HEK293 (cell line): ENCODE results near the gene NEAT1.

Source experiments
- ELK4 ChIP-seq: IDR thresholded peaks from 2 replicates; pipeline ENCODE4 v1.6.1; 2011; ENCODE audit warnings: mild to moderate bottlenecking, low read depth, low read length, borderline replicate concordance
- HIC1 ChIP-seq: fragments of 450-650 bp; formaldehyde crosslinking; IDR thresholded peaks from 2 replicates; pipeline ENCODE4 v1.5.1; 2016; ENCODE audit warnings: missing biosample characterization, missing genetic modification characterization
- HOXC10 ChIP-seq: sonication (generic); formaldehyde crosslinking; IDR thresholded peaks from 2 replicates; pipeline ENCODE4 v1.8.1; 2023; ENCODE audit warnings: mild to moderate bottlenecking, missing genetic modification reagents
- HOXD13 ChIP-seq: sonication (generic); formaldehyde crosslinking; IDR thresholded peaks from 2 replicates; pipeline ENCODE4 v1.8.0; 2022; ENCODE audit warnings: missing genetic modification reagents, borderline replicate concordance
- INSM2 ChIP-seq: fragments of 450-650 bp; formaldehyde crosslinking; IDR thresholded peaks from 2 replicates; pipeline ENCODE4 v1.5.1; 2016; ENCODE audit warnings: missing biosample characterization, missing genetic modification characterization
- KLF16 ChIP-seq: fragments of 450-650 bp; formaldehyde crosslinking; IDR thresholded peaks from 2 replicates; pipeline ENCODE4 v1.5.1; 2017; ENCODE audit warnings: missing biosample characterization, missing genetic modification characterization
- KLF8 ChIP-seq: fragments of 450-650 bp; formaldehyde crosslinking; IDR thresholded peaks from 2 replicates; pipeline ENCODE4 v1.5.1; 2016; ENCODE audit warnings: missing biosample characterization, missing genetic modification characterization
- MEIS1 ChIP-seq: sonication (generic); formaldehyde crosslinking; IDR thresholded peaks from 2 replicates; pipeline ENCODE4 v1.8.1; 2022; ENCODE audit warnings: missing genetic modification reagents, mild to moderate bottlenecking, borderline replicate concordance
- PRDM6 ChIP-seq: fragments of 450-650 bp; formaldehyde crosslinking; IDR thresholded peaks from 2 replicates; pipeline ENCODE4 v1.5.1; 2017; ENCODE audit warnings: missing biosample characterization, missing genetic modification characterization
- SCRT1 ChIP-seq: fragments of 450-650 bp; formaldehyde crosslinking; IDR thresholded peaks from 2 replicates; pipeline ENCODE4 v1.5.1; 2016; ENCODE audit warnings: missing biosample characterization, missing genetic modification characterization, borderline replicate concordance
- ZBTB20 ChIP-seq: fragments of 450-650 bp; formaldehyde crosslinking; IDR thresholded peaks from 2 replicates; pipeline ENCODE4 v1.5.1; 2016; ENCODE audit warnings: missing biosample characterization, missing genetic modification characterization
- ZFHX2 ChIP-seq: fragments of 450-650 bp; formaldehyde crosslinking; conservative IDR thresholded peaks from 2 replicates; pipeline ENCODE4 v1.5.1; 2016; ENCODE audit warnings: missing biosample characterization, missing genetic modification characterization
- ZFP37 ChIP-seq: fragments of 450-650 bp; formaldehyde crosslinking; IDR thresholded peaks from 2 replicates; pipeline ENCODE4 v1.5.1; 2016; ENCODE audit warnings: missing biosample characterization, missing genetic modification characterization
- ZNF10 ChIP-seq: fragments of 450-650 bp; formaldehyde crosslinking; IDR thresholded peaks from 2 replicates; pipeline ENCODE4 v1.5.1; 2017; ENCODE audit warnings: missing biosample characterization, missing genetic modification characterization
- ZNF132 ChIP-seq: fragments of 450-650 bp; formaldehyde crosslinking; IDR thresholded peaks from 2 replicates; pipeline ENCODE4 v1.5.1; 2017; ENCODE audit warnings: missing biosample characterization, missing genetic modification characterization, borderline replicate concordance
- ZNF138 ChIP-seq: fragments of 450-650 bp; formaldehyde crosslinking; IDR thresholded peaks from 2 replicates; pipeline ENCODE4 v1.5.1; 2016; ENCODE audit warnings: missing biosample characterization, missing genetic modification characterization, borderline replicate concordance
- ZNF155 ChIP-seq: fragments of 450-650 bp; formaldehyde crosslinking; IDR thresholded peaks from 2 replicates; pipeline ENCODE4 v1.5.1; 2016; ENCODE audit warnings: missing biosample characterization, missing genetic modification characterization
- ZNF18 ChIP-seq: fragments of 450-650 bp; formaldehyde crosslinking; IDR thresholded peaks from 2 replicates; pipeline ENCODE4 v1.5.1; 2016; ENCODE audit warnings: missing biosample characterization, missing genetic modification characterization
- ZNF223 ChIP-seq: fragments of 450-650 bp; formaldehyde crosslinking; IDR thresholded peaks from 2 replicates; pipeline ENCODE4 v1.5.1; 2016; ENCODE audit warnings: missing biosample characterization, missing genetic modification characterization
- ZNF48 ChIP-seq: fragments of 450-650 bp; formaldehyde crosslinking; IDR thresholded peaks from 2 replicates; pipeline ENCODE4 v1.5.1; 2016; ENCODE audit warnings: missing biosample characterization, missing genetic modification characterization
- ZNF580 ChIP-seq: fragments of 450-650 bp; formaldehyde crosslinking; IDR thresholded peaks from 2 replicates; pipeline ENCODE4 v1.5.1; 2016; ENCODE audit warnings: missing biosample characterization, missing genetic modification characterization
- ZNF639 ChIP-seq: fragments of 450-650 bp; formaldehyde crosslinking; IDR thresholded peaks from 2 replicates; pipeline ENCODE4 v1.5.1; 2016; ENCODE audit warnings: missing biosample characterization, missing genetic modification characterization
- ZNF670 ChIP-seq: fragments of 450-650 bp; formaldehyde crosslinking; IDR thresholded peaks from 2 replicates; pipeline ENCODE4 v1.5.1; 2016; ENCODE audit warnings: missing biosample characterization, missing genetic modification characterization, low read depth
- ZNF677 ChIP-seq: fragments of 450-650 bp; IDR thresholded peaks from 2 replicates; pipeline ENCODE4 v1.5.0; 2018; ENCODE audit warnings: missing biosample characterization, mild to moderate bottlenecking, missing genetic modification characterization, moderate library complexity
- ZNF768 ChIP-seq: fragments of 450-650 bp; formaldehyde crosslinking; IDR thresholded peaks from 2 replicates; pipeline ENCODE4 v1.5.1; 2018; ENCODE audit warnings: missing biosample characterization, mild to moderate bottlenecking, missing genetic modification characterization
- ZNF837 ChIP-seq: fragments of 450-650 bp; formaldehyde crosslinking; IDR thresholded peaks from 2 replicates; pipeline ENCODE4 v1.5.1; 2016; ENCODE audit warnings: missing biosample characterization, missing genetic modification characterization
- ZSCAN4 ChIP-seq: fragments of 450-650 bp; formaldehyde crosslinking; IDR thresholded peaks from 2 replicates; pipeline ENCODE4 v1.5.1; 2017; ENCODE audit warnings: missing biosample characterization, missing genetic modification characterization
- ZXDB ChIP-seq: fragments of 450-650 bp; formaldehyde crosslinking; IDR thresholded peaks from 2 replicates; pipeline ENCODE4 v1.5.1; 2016; ENCODE audit warnings: missing biosample characterization, missing genetic modification characterization

The NEAT1 gene

GRCh38 chr11:65382033-65382803, 40.4 kb upstream of the NEAT1 start, which contains the start of gene SLC25A45 (continued):
- TF ChIP-seq ZNF138 (tag by site-specific recombination) (no peak), HOXC10 (no peak), KLF16 (peak; percentile 42), KLF8 (tag by site-specific recombination) (peak; percentile 87; the same call in 1 of the 2 replicates), ELK4 (no peak), ZFHX2 (tag by site-specific recombination) (peak; percentile 84), INSM2 (tag by site-specific recombination) (0 out of 2 replicates have a peak, but pooled peaks have one; percentile 61), MEIS1 (CRISPR knock-in tag) (no peak), ZNF639 (tag by site-specific recombination) (no peak), SCRT1 (tag by site-specific recombination) (no peak), HOXD13 (no peak), PRDM6 (tag by site-specific recombination) (no peak), ZNF580 (tag by site-specific recombination) (0 out of 2 replicates have a peak, but pooled peaks have one; percentile 59), ZNF768 (tag by site-specific recombination) (no peak), ZNF48 (tag by site-specific recombination) (no peak), ZNF837 (no peak), ZFP37 (peak; percentile 77; the same call in 1 of the 2 replicates), ZNF132 (tag by site-specific recombination) (no peak), ZNF18 (tag by site-specific recombination) (peak; percentile 10; the same call in 1 of the 2 replicates), ZNF677 (tag by site-specific recombination) (peak; percentile 97), HIC1 (tag by site-specific recombination) (peak; percentile 100), ZNF155 (no peak), ZNF670 (no peak), ZNF10 (no peak), ZSCAN4 (tag by site-specific recombination) (no peak), ZBTB20 (peak; percentile 93), ZXDB (tag by site-specific recombination) (peak; percentile 87), ZNF223 (tag by site-specific recombination) (peak; percentile 90)
